ENCODE measurements around the gene RERE.
"Not testable (repeated sequence)": the region's sequence is repeated elsewhere in the genome, so short reads cannot be mapped to it uniquely, and the experiment has no call there.

Gene RERE

GRCh38 chr1:8841395-8841794, 24.0 kb upstream of the RERE start:
- no peak for DNase-seq

GRCh38 chr1:8839990-8840389, 22.6 kb upstream of the RERE start:
- no peak for DNase-seq

GRCh38 chr1:8835941-8836643, 18.7 kb upstream of the RERE start:
- DNase-seq: no peak

- DNase-seq: no peak
These were observed 13.9 kb upstream of the RERE start for GRCh38 chr1:8831340-8831739.

GRCh38 chr1:8830732-8831131, 13.3 kb upstream of the RERE start:
- DNase-seq: not testable (repeated sequence)

GRCh38 chr1:8825985-8826481, 8.6 kb upstream of the RERE start:
- peak; percentile 39 for DNase-seq

GRCh38 chr1:8823295-8823664, 5.8 kb upstream of the RERE start:
- DNase-seq: no peak

- peak; percentile 26 for DNase-seq
These were observed 5.2 kb upstream of the RERE start for GRCh38 chr1:8822373-8823294.

- DNase-seq: no peak
These were observed 3.6 kb upstream of the RERE start for GRCh38 chr1:8821084-8821483.

- DNase-seq: peak; percentile 23
These were observed 1.3 kb upstream of the RERE start for GRCh38 chr1:8818789-8819188.

- DNase-seq: peak; percentile 40
These were observed 910 bp upstream of the RERE start for GRCh38 chr1:8818325-8818775.

- peak; percentile 66 for DNase-seq
These were observed 519 bp downstream of the RERE start for GRCh38 chr1:8816831-8817411.

GRCh38 chr1:8816264-8816663, 1.2 kb downstream of the RERE start:
- no peak for DNase-seq

GRCh38 chr1:8815582-8816151, 1.8 kb downstream of the RERE start:
- no peak for DNase-seq

GRCh38 chr1:8814865-8815264, 2.6 kb downstream of the RERE start:
- no peak for DNase-seq

GRCh38 chr1:8813991-8814390, 3.4 kb downstream of the RERE start:
- no peak for DNase-seq

GRCh38 chr1:8813016-8813763, 4.2 kb downstream of the RERE start:
- no peak for DNase-seq

- no peak for DNase-seq
These were observed 5.4 kb downstream of the RERE start for GRCh38 chr1:8812081-8812480.

GRCh38 chr1:8810987-8811386, 6.5 kb downstream of the RERE start:
- no peak for DNase-seq

- DNase-seq: no peak
These were observed 8.1 kb downstream of the RERE start for GRCh38 chr1:8809342-8809736.

GRCh38 chr1:8807004-8807403, 10.4 kb downstream of the RERE start:
- DNase-seq: no peak

- no peak for DNase-seq
These were observed 17.0 kb downstream of the RERE start for GRCh38 chr1:8800416-8800815.

GRCh38 chr1:8797216-8797615, 20.2 kb downstream of the RERE start:
- DNase-seq: no peak
